ENCODE results near the gene DMKN. TPM values are rescaled to one million over a fixed set of nuclear protein-coding genes. Genes with fewer than 3 reads are reported as not detected.

The DMKN gene
- total RNA-seq (10.7 TPM), polyA plus RNA-seq (17.5 TPM)

- no peak within 1 kb of the TSS for H3K4me3 ChIP-seq (ENCODE audit: low read depth, low read length)
- no peak for DNase-seq (ENCODE audit: extremely low spot score)
- H3K4me1 ChIP-seq (ENCODE audit: insufficient read depth) = no peaks in the 10 kb centered on the region
- no peak within 1 kb of the TSS for H3K27ac ChIP-seq (ENCODE audit: low read depth)
- 18% methylated on average over 15 of the region's 15 CpGs for WGBS
- no peaks in the 10 kb centered on the region for H3K36me3 ChIP-seq (ENCODE audit: insufficient read depth)
These were observed at the start of gene DMKN for GRCh38 chr19:35513628-35514281. TSS of gene DMKN (minus strand) at chr19:35513649. CDS start at chr19:35513475, 174 bp downstream.

GRCh38 chr19:35562776-35563175 lies 49.3 kb upstream of the DMKN start:
- no peak overlapping the region for H3K27ac ChIP-seq (ENCODE audit: low read depth)
- no peak for DNase-seq (ENCODE audit: extremely low spot score)
- no peaks in the 10 kb centered on the region for H3K36me3 ChIP-seq (ENCODE audit: insufficient read depth)
- H3K4me3 ChIP-seq (ENCODE audit: low read depth, low read length) = no peak overlapping the region
- H3K4me1 ChIP-seq (ENCODE audit: insufficient read depth) = no peaks in the 10 kb centered on the region
- 51% methylated on average over 2 of the region's 2 CpGs for WGBS

GRCh38 chr19:35562336-35562735 lies 48.9 kb upstream of the DMKN start:
- no peaks in the 10 kb centered on the region for H3K36me3 ChIP-seq (ENCODE audit: insufficient read depth)
- no peak for DNase-seq (ENCODE audit: extremely low spot score)
- H3K4me1 ChIP-seq (ENCODE audit: insufficient read depth) = no peaks in the 10 kb centered on the region
- H3K27ac ChIP-seq (ENCODE audit: low read depth) = no peak overlapping the region
- H3K4me3 ChIP-seq (ENCODE audit: low read depth, low read length) = no peak overlapping the region
- 50% methylated on average over 17 of the region's 17 CpGs for WGBS

- 79% methylated on average over 6 of the region's 6 CpGs for WGBS
- Histone ChIP-seq H3K4me1 (ENCODE audit: insufficient read depth) (no peaks in the 10 kb centered on the region), H3K27ac (ENCODE audit: low read depth) (no peak overlapping the region), H3K36me3 (ENCODE audit: insufficient read depth) (no peaks in the 10 kb centered on the region), H3K4me3 (ENCODE audit: low read depth, low read length) (no peak overlapping the region)
- DNase-seq (ENCODE audit: extremely low spot score) = no peak
These were observed 48.0 kb upstream of the DMKN start for GRCh38 chr19:35561436-35561835.

- Histone ChIP-seq H3K4me1 (ENCODE audit: insufficient read depth) (no peaks in the 10 kb centered on the region), H3K27ac (ENCODE audit: low read depth) (no peak overlapping the region), H3K36me3 (ENCODE audit: insufficient read depth) (no peaks in the 10 kb centered on the region), H3K4me3 (ENCODE audit: low read depth, low read length) (no peak overlapping the region)
- WGBS = 51% methylated on average over 6 of the region's 6 CpGs
- DNase-seq (ENCODE audit: extremely low spot score) = no peak
These were observed 47.2 kb upstream of the DMKN start for GRCh38 chr19:35560677-35561076.

GRCh38 chr19:35560271-35560670 lies 46.8 kb upstream of the DMKN start:
- H3K36me3 ChIP-seq (ENCODE audit: insufficient read depth) = no peaks in the 10 kb centered on the region
- no peak overlapping the region for H3K4me3 ChIP-seq (ENCODE audit: low read depth, low read length)
- 90% methylated on average over 18 of the region's 18 CpGs for WGBS
- H3K27ac ChIP-seq (ENCODE audit: low read depth) = no peak overlapping the region
- no peak for DNase-seq (ENCODE audit: extremely low spot score)
- no peaks in the 10 kb centered on the region for H3K4me1 ChIP-seq (ENCODE audit: insufficient read depth)

- no peak for DNase-seq (ENCODE audit: extremely low spot score)
- WGBS = 91% methylated on average over 23 of the region's 23 CpGs
- Histone ChIP-seq H3K4me3 (ENCODE audit: low read depth, low read length) (no peak overlapping the region), H3K36me3 (ENCODE audit: insufficient read depth) (no peaks in the 10 kb centered on the region), H3K27ac (ENCODE audit: low read depth) (no peak overlapping the region), H3K4me1 (ENCODE audit: insufficient read depth) (no peaks in the 10 kb centered on the region)
These were observed 46.3 kb upstream of the DMKN start for GRCh38 chr19:35559781-35560180.

- no peak overlapping the region for H3K4me3 ChIP-seq (ENCODE audit: low read depth, low read length)
- no peak for DNase-seq (ENCODE audit: extremely low spot score)
- no peaks in the 10 kb centered on the region for H3K4me1 ChIP-seq (ENCODE audit: insufficient read depth)
- 66% methylated on average over 11 of the region's 11 CpGs for WGBS
- no peaks in the 10 kb centered on the region for H3K36me3 ChIP-seq (ENCODE audit: insufficient read depth)
- no peak overlapping the region for H3K27ac ChIP-seq (ENCODE audit: low read depth)
These were observed 45.8 kb upstream of the DMKN start for GRCh38 chr19:35559281-35559659.

- Histone ChIP-seq H3K36me3 (ENCODE audit: insufficient read depth) (no peaks in the 10 kb centered on the region), H3K4me1 (ENCODE audit: insufficient read depth) (no peaks in the 10 kb centered on the region), H3K4me3 (ENCODE audit: low read depth, low read length) (no peak overlapping the region), H3K27ac (ENCODE audit: low read depth) (no peak overlapping the region)
- 32% methylated on average over 53 of the region's 53 CpGs for WGBS
- DNase-seq (ENCODE audit: extremely low spot score) = no peak
These were observed 45.2 kb upstream of the DMKN start for GRCh38 chr19:35558400-35559280.

GRCh38 chr19:35557539-35558399 lies 44.3 kb upstream of the DMKN start:
- Histone ChIP-seq H3K4me1 (ENCODE audit: insufficient read depth) (no peaks in the 10 kb centered on the region), H3K27ac (ENCODE audit: low read depth) (no peak overlapping the region), H3K4me3 (ENCODE audit: low read depth, low read length) (no peak overlapping the region), H3K36me3 (ENCODE audit: insufficient read depth) (no peaks in the 10 kb centered on the region)
- 3% methylated on average over 60 of the region's 60 CpGs for WGBS
- DNase-seq (ENCODE audit: extremely low spot score) = no peak

- no peaks in the 10 kb centered on the region for H3K36me3 ChIP-seq (ENCODE audit: insufficient read depth)
- 82% methylated on average over 16 of the region's 16 CpGs for WGBS
- H3K4me3 ChIP-seq (ENCODE audit: low read depth, low read length) = no peak overlapping the region
- no peaks in the 10 kb centered on the region for H3K4me1 ChIP-seq (ENCODE audit: insufficient read depth)
- DNase-seq (ENCODE audit: extremely low spot score) = no peak
- no peak overlapping the region for H3K27ac ChIP-seq (ENCODE audit: low read depth)
These were observed 43.5 kb upstream of the DMKN start for GRCh38 chr19:35556846-35557538.

- H3K4me1 ChIP-seq (ENCODE audit: insufficient read depth) = no peaks in the 10 kb centered on the region
- 83% methylated on average over 9 of the region's 9 CpGs for WGBS
- no peak for DNase-seq (ENCODE audit: extremely low spot score)
These were observed 42.7 kb upstream of the DMKN start for GRCh38 chr19:35556025-35556590.

More at GRCh38 chr19:35556025-35556590, 42.7 kb upstream of the DMKN start:
- no peak overlapping the region for H3K27ac ChIP-seq (ENCODE audit: low read depth)
- no peaks in the 10 kb centered on the region for H3K36me3 ChIP-seq (ENCODE audit: insufficient read depth)
- H3K4me3 ChIP-seq (ENCODE audit: low read depth, low read length) = no peak overlapping the region

All from urinary bladder (tissue), 4 donors.